HepG2 (cell line): ENCODE results near the gene CAVIN1. TPM values are rescaled to one million over a fixed set of nuclear protein-coding genes. Genes with fewer than 3 reads are reported as not detected.

ENCODE experiments used
- AGO1 ChIP-seq: fragments of 200-400 bp; formaldehyde crosslinking; IDR thresholded peaks from 2 replicates; pipeline ENCODE4 v1.6.1; 2017; ENCODE audit warnings: mild to moderate bottlenecking, low read depth, low read length, moderate library complexity; ENCODE audit not compliant: poor library complexity, severe bottlenecking
- AHDC1 ChIP-seq: sonication (generic); formaldehyde crosslinking; IDR thresholded peaks from 2 replicates; pipeline ENCODE4 v1.5.1; 2020; ENCODE audit warnings: mild to moderate bottlenecking, missing genetic modification reagents, borderline replicate concordance
- NFATC3 ChIP-seq: sonication (generic); formaldehyde crosslinking; IDR thresholded peaks from 2 replicates; pipeline ENCODE4 v1.5.1; 2020; ENCODE audit warnings: mild to moderate bottlenecking, missing genetic modification reagents
- SRY ChIP-seq: sonication (generic); formaldehyde crosslinking; IDR thresholded peaks from 2 replicates; pipeline ENCODE4 v1.8.0; 2022; ENCODE audit warnings: mild to moderate bottlenecking, missing genetic modification reagents
- ZBTB49 ChIP-seq: sonication (generic); formaldehyde crosslinking; IDR thresholded peaks from 2 replicates; pipeline ENCODE4 v1.4.0; 2020; ENCODE audit warnings: missing genetic modification reagents, borderline replicate concordance
- ZFP41 ChIP-seq: sonication (generic); formaldehyde crosslinking; IDR thresholded peaks from 2 replicates; pipeline ENCODE4 v1.4.0; 2020; ENCODE audit warnings: mild to moderate bottlenecking, missing genetic modification reagents, borderline replicate concordance
- ZNF782 ChIP-seq: sonication (generic); formaldehyde crosslinking; IDR thresholded peaks from 2 replicates; pipeline ENCODE4 v1.4.0; 2020; ENCODE audit warnings: missing genetic modification reagents, mild to moderate bottlenecking, borderline replicate concordance
- polyA plus RNA-seq, 8 experiments: library from polyadenylated mRNA; depleted of rRNA in 3 of 8; stranded (reverse) in 7 of 8; unstranded in 1 of 8; fragments of >200 nt; fragmentation: Illumina TruSeq in 4 of 8; extraction: Trizol in 4 of 8; gene quantifications; 2 replicates each; pipeline versions ENCODE4 v1.2.1 to v1.2.3, GENCODE V29; 2011 to 2016; ENCODE audit warnings: low read depth in 4 of 8, missing spikeins in 1 of 8, mixed read lengths in 1 of 8; ENCODE audit not compliant: insufficient read depth in 1 of 8
- total RNA-seq, 5 experiments: library from RNA; depleted of rRNA; stranded (reverse); fragments of >200 nt; fragmentation: Illumina TruSeq; extraction: Trizol; gene quantifications; 2 replicates each; pipeline ENCODE4 v1.2.3, GENCODE V29; 2016; ENCODE audit warnings: low read depth in 1 of 5
- TF ChIP-seq, protein P1 (sequence below): sonication (generic); formaldehyde crosslinking; IDR thresholded peaks from 2 replicates; pipeline ENCODE4 v1.4.0; 2020; ENCODE audit warnings: missing genetic modification reagents

Gene CAVIN1
- total and polyA plus RNA-seq, 2 of the 13 experiments (the other 11 are each of a cell fraction or from before 2014, with no cell fraction given) = 15.9 to 25.5 TPM

GRCh38 chr17:42387661-42388380 lies 35.2 kb downstream of the CAVIN1 start (continued):
- TF ChIP-seq AHDC1 (CRISPR knock-in tag) = no peak
- no peak for TF ChIP-seq ZBTB49
- TF ChIP-seq ZFP41 = no peak
- TF ChIP-seq, protein P1, sequence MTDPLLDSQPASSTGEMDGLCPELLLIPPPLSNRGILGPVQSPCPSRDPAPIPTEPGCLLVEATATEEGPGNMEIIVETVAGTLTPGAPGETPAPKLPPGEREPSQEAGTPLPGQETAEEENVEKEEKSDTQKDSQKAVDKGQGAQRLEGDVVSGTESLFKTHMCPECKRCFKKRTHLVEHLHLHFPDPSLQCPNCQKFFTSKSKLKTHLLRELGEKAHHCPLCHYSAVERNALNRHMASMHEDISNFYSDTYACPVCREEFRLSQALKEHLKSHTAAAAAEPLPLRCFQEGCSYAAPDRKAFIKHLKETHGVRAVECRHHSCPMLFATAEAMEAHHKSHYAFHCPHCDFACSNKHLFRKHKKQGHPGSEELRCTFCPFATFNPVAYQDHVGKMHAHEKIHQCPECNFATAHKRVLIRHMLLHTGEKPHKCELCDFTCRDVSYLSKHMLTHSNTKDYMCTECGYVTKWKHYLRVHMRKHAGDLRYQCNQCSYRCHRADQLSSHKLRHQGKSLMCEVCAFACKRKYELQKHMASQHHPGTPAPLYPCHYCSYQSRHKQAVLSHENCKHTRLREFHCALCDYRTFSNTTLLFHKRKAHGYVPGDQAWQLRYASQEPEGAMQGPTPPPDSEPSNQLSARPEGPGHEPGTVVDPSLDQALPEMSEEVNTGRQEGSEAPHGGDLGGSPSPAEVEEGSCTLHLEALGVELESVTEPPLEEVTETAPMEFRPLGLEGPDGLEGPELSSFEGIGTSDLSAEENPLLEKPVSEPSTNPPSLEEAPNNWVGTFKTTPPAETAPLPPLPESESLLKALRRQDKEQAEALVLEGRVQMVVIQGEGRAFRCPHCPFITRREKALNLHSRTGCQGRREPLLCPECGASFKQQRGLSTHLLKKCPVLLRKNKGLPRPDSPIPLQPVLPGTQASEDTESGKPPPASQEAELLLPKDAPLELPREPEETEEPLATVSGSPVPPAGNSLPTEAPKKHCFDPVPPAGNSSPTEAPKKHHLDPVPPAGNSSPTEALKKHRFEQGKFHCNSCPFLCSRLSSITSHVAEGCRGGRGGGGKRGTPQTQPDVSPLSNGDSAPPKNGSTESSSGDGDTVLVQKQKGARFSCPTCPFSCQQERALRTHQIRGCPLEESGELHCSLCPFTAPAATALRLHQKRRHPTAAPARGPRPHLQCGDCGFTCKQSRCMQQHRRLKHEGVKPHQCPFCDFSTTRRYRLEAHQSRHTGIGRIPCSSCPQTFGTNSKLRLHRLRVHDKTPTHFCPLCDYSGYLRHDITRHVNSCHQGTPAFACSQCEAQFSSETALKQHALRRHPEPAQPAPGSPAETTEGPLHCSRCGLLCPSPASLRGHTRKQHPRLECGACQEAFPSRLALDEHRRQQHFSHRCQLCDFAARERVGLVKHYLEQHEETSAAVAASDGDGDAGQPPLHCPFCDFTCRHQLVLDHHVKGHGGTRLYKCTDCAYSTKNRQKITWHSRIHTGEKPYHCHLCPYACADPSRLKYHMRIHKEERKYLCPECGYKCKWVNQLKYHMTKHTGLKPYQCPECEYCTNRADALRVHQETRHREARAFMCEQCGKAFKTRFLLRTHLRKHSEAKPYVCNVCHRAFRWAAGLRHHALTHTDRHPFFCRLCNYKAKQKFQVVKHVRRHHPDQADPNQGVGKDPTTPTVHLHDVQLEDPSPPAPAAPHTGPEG (CRISPR knock-in tag) = 0 out of 2 replicates have a peak, but pooled peaks have one; percentile 9
- 0 out of 2 replicates have a peak, but pooled peaks have one; percentile 12 for TF ChIP-seq SRY (CRISPR knock-in tag)
- no peak for TF ChIP-seq ZNF782 (CRISPR knock-in tag)
- TF ChIP-seq AGO1 = peak; percentile 68
- TF ChIP-seq NFATC3 (CRISPR knock-in tag) = no peak
